GM18507 (cell line): ENCODE data around the gene ADAM11.

ENCODE experiments used
- DNase-seq: peaks from one replicate; pipeline ENCODE4 v3.0.0; 2011; ENCODE audit warnings: low read depth; ENCODE audit not compliant: insufficient read length; ENCODE audit errors: extremely low spot score
- FAIRE-seq: peaks from 2 replicates; lab custom pipeline; 2011; peaks lifted over from hg19 to GRCh38; lab: Jason Lieb, UNC

Gene ADAM11

GRCh38 chr17:44757045-44757917, 1.5 kb upstream of the ADAM11 start:
- FAIRE-seq (no peak), DNase-seq (no peak)

GRCh38 chr17:44757918-44758413, 822 bp upstream of the ADAM11 start:
- no peak for DNase-seq
- no peak for FAIRE-seq

- no peak for DNase-seq
- FAIRE-seq: no peak
Measured at GRCh38 chr17:44759086-44759915, 513 bp downstream of the ADAM11 start.

- no peak for FAIRE-seq
- DNase-seq: no peak
Measured at GRCh38 chr17:44759916-44760243, 1.1 kb downstream of the ADAM11 start.

GRCh38 chr17:44760474-44761308, 1.9 kb downstream of the ADAM11 start:
- FAIRE-seq: no peak
- no peak for DNase-seq

GRCh38 chr17:44761932-44762810, 3.4 kb downstream of the ADAM11 start:
- DNase-seq (no peak), FAIRE-seq (no peak)

- DNase-seq (no peak), FAIRE-seq (no peak)
Measured at GRCh38 chr17:44763170-44763569, 4.4 kb downstream of the ADAM11 start.

GRCh38 chr17:44765965-44766364, 7.2 kb downstream of the ADAM11 start:
- FAIRE-seq (no peak), DNase-seq (no peak)

- DNase-seq (no peak), FAIRE-seq (no peak)
Measured at GRCh38 chr17:44766409-44767038, 7.7 kb downstream of the ADAM11 start.

- DNase-seq (no peak), FAIRE-seq (peak; percentile 9)
Measured at GRCh38 chr17:44767493-44767892, 8.7 kb downstream of the ADAM11 start.

GRCh38 chr17:44768505-44769142, 9.8 kb downstream of the ADAM11 start:
- FAIRE-seq: peak; percentile 15
- DNase-seq: no peak

- DNase-seq (no peak), FAIRE-seq (no peak)
Measured at GRCh38 chr17:44769230-44769629, 10.4 kb downstream of the ADAM11 start.

- DNase-seq (no peak), FAIRE-seq (no peak)
Measured at GRCh38 chr17:44769647-44770084, 10.9 kb downstream of the ADAM11 start.

- no peak for FAIRE-seq
Measured at GRCh38 chr17:44770166-44770925, 11.6 kb downstream of the ADAM11 start.

GRCh38 chr17:44772308-44773045, 13.7 kb downstream of the ADAM11 start:
- DNase-seq (no peak), FAIRE-seq (no peak)

More at GRCh38 chr17:44770166-44770925, 11.6 kb downstream of the ADAM11 start:
- DNase-seq: no peak

GRCh38 chr17:44773140-44773539, 14.4 kb downstream of the ADAM11 start:
- no peak for FAIRE-seq
- DNase-seq: no peak
